Type B pancreatic cell (in vitro differentiated cells): ENCODE measurements around the gene RIMBP2. TPM values are rescaled to one million over a fixed set of nuclear protein-coding genes. Genes with fewer than 3 reads are reported as not detected.

Experiments
- DNase-seq: peaks from one replicate; pipeline ENCODE4 v3.0.0; 2021; ENCODE audit warnings: mixed read lengths; ENCODE audit not compliant: unreplicated experiment; ENCODE audit errors: extremely low spot score
- H3K27ac Mint-ChIP-seq: 2 replicates; pipeline ENCODE4 v1.8.0; 2021; ENCODE audit warnings: mild to moderate bottlenecking, mixed read lengths
- H3K27me3 Mint-ChIP-seq: 2 replicates; pipeline ENCODE4 v1.8.0; 2021; ENCODE audit warnings: mixed read lengths
- H3K36me3 Mint-ChIP-seq: 2 replicates; pipeline ENCODE4 v1.8.0; 2021; ENCODE audit warnings: mixed read lengths
- H3K4me1 Mint-ChIP-seq: one replicate; pipeline ENCODE4 v1.8.0; 2021; ENCODE audit warnings: mixed read lengths; ENCODE audit not compliant: unreplicated experiment
- H3K4me3 Mint-ChIP-seq: 2 replicates; pipeline ENCODE4 v1.8.0; 2021; ENCODE audit warnings: mild to moderate bottlenecking, mixed read lengths
- H3K9me3 Mint-ChIP-seq: 2 replicates; pipeline ENCODE4 v1.8.0; 2021; ENCODE audit warnings: mixed read lengths
- total RNA-seq: library from RNA; stranded (reverse); gene quantifications from 2 replicates; pipeline ENCODE4 v1.2.1, GENCODE V29; 2021; ENCODE audit warnings: low replicate concordance
- TF ChIP-seq, protein P1 (sequence below): fragments of 200-600 bp; sonication (generic); conservative IDR thresholded peaks from 2 replicates; pipeline ENCODE4 v1.5.0; 2021; ENCODE audit warnings: antibody characterized with exemption, mild to moderate bottlenecking

The RIMBP2 gene
- total RNA-seq, 1 donor from 2014 or later, result 23.7 TPM

DNA sequence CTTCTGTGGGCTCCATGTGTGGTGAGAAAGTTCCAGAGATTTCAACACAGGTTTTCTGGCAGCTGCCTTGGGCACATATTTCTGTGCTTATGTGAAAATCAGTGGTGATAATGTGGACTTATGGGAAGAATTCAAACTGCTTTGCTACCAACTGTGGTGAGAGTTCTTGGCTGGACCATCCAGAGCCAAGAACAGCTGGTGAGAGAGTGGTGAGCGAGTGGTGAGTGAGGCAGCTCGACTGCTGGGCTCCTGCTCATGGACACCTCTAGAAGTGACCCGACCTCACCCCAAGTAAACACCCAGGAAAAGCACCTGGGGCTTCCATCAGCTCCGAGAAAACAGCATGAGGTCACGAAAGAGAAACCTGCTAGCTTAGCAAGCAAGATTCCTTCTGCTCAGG, 272.0 kb downstream of the RIMBP2 start:
- Mint-ChIP-seq H3K9me3 (peaks cover 2% of the 10 kb centered on the region), H3K27me3 (peaks cover 2% of the 10 kb centered on the region), H3K4me3 (no peak overlapping the region), H3K27ac (no peak overlapping the region), H3K36me3 (peaks cover 6% of the 10 kb centered on the region), H3K4me1 (no peaks in the 10 kb centered on the region)
- no peak for DNase-seq
- TF ChIP-seq, protein P1, sequence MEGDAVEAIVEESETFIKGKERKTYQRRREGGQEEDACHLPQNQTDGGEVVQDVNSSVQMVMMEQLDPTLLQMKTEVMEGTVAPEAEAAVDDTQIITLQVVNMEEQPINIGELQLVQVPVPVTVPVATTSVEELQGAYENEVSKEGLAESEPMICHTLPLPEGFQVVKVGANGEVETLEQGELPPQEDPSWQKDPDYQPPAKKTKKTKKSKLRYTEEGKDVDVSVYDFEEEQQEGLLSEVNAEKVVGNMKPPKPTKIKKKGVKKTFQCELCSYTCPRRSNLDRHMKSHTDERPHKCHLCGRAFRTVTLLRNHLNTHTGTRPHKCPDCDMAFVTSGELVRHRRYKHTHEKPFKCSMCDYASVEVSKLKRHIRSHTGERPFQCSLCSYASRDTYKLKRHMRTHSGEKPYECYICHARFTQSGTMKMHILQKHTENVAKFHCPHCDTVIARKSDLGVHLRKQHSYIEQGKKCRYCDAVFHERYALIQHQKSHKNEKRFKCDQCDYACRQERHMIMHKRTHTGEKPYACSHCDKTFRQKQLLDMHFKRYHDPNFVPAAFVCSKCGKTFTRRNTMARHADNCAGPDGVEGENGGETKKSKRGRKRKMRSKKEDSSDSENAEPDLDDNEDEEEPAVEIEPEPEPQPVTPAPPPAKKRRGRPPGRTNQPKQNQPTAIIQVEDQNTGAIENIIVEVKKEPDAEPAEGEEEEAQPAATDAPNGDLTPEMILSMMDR, result no peak

DNA sequence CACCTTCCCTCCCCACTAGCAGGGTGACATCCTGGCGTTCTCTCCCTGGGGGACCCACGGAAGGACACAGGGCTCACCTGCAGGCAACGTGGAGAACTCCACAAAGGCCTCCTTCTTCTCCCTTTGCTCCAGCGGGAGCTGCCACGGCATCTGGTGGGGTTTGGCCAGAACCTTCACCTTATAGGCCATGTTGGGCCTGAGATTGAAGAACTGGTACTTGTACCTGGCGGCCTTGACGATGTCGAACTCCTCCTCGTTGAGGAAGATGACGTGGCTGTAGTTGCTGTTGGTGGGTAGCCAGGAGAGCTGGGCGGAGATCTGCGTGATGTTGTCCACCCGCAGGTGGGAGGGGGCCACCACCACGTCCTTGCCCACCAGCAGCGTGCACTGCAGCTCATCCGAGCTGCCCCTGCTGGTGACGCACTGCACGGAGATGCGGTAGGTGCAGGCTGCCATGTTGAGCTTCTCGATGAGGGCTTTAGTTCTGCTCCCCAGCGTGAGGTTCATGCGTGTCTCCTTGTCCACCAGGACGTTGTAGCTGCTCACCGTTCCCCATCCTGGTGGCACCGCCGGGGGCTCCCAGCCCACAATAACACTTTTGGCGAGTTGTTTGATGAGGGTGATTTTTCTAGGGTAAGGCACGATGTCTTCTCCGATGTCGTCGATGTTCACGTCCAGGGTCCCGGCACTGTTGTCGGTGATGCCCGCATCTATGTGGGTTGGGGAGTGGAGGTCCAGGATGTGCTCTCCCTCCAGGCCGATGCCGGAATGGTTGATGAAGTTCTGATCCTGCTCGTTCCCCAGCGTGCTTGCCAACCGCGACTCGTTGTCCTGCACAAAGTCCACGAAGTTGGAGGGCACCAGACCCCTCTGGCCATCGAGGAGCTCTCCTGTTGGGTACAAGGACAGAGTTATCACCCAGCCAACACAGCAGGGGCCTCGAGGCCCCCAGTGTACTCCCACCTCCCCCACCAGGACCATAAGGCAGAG, 274.0 kb downstream of the RIMBP2 start:
- no peak overlapping the region for H3K27ac Mint-ChIP-seq

DNA sequence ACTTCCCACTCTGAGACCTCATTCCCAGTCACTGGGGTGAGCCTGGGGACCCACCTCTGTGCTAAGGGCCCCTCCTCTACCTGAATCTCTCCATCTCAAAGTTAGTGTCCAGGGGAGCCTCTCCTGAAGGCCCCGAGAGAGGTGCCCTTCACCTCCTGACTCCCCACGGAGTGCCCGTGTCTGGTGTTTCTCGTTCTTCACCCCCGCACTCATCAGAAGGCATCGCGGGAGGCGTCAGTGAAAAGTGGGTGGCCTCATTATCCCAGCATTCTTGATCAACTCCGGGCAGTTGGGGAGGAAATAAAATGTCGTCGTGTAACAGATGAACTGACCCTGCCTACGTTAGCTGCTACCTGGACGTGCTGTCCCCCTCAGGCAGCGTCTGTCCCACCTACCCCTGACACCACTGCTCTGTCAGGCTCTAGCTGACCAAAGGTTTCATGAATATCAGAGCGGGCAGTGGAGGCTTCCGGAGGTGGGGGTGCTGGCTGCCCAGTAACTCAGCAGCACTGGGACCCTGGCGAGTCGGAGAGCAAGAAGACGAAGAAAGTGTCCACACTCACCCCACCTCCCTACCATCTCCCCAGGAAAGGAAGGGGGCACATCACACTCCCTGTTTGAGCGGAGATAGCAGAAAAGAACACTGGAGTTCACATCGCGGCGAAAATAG, 275.6 kb downstream of the RIMBP2 start:
- Mint-ChIP-seq H3K4me3 (no peak overlapping the region), H3K9me3 (peaks cover 5% of the 10 kb centered on the region), H3K36me3 (peaks cover 9% of the 10 kb centered on the region), H3K27me3 (peaks cover 3% of the 10 kb centered on the region), H3K4me1 (no peaks in the 10 kb centered on the region), H3K27ac (no peak overlapping the region)
- TF ChIP-seq, protein P1, result no peak
- DNase-seq, result no peak

More for the DNA sequence above, 274.0 kb downstream of the RIMBP2 start:
- DNase-seq, result no peak
- TF ChIP-seq, protein P1, result no peak
- H3K36me3 Mint-ChIP-seq, result peaks cover 9% of the 10 kb centered on the region
- peaks cover 3% of the 10 kb centered on the region for H3K27me3 Mint-ChIP-seq
- H3K4me1 Mint-ChIP-seq, result no peaks in the 10 kb centered on the region
- H3K4me3 Mint-ChIP-seq, result no peak overlapping the region
- H3K9me3 Mint-ChIP-seq, result peaks cover 5% of the 10 kb centered on the region

DNA sequence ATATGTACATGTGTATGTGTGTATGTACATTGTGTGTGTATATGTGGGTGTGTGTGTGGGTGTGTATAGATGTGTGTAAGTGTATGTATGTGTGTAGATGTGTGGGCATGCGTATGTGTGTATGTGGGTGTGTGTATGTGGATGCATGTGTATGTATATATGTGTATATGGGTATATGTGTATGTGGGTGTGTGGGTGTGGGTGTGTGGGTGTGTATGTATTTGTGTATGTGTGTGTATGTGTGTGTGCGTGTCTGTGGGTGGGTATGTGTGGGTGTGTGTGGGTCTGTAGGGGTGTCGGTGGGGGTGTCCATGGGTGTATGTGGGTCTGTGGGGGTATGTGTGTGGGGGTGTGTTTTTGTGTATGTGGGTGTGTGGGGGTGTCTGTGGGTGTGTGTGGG, 276.8 kb downstream of the RIMBP2 start:
- Mint-ChIP-seq H3K9me3 (peaks cover 5% of the 10 kb centered on the region), H3K27ac (no peak overlapping the region), H3K4me1 (no peaks in the 10 kb centered on the region), H3K4me3 (no peak overlapping the region), H3K36me3 (peaks cover 9% of the 10 kb centered on the region), H3K27me3 (peaks cover 3% of the 10 kb centered on the region)
- no peak for DNase-seq
- TF ChIP-seq, protein P1, result no peak

DNA sequence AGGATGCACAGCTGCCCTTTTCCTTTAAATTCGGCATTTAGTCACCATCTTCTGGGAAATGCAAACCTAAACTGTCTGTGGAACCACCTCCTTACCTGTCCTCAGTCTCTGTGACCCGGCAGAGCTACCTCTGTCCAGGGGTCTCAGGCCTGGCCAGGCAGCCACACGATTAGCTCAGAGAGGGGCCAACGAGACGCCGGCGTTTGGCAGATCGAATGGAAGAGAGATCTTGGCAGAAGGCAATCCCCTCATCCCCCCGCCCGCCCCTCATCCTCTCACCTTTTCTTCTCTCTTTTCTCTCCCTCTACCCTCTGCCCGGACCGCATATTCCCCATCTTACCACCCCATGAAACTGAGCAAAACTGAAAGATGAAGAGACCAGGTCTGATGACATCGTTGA, 277.4 kb downstream of the RIMBP2 start:
- no peak for DNase-seq
- Mint-ChIP-seq H3K4me1 (no peaks in the 10 kb centered on the region), H3K36me3 (peaks cover 9% of the 10 kb centered on the region), H3K27ac (no peak overlapping the region), H3K27me3 (peaks cover 3% of the 10 kb centered on the region), H3K4me3 (no peak overlapping the region), H3K9me3 (peaks cover 5% of the 10 kb centered on the region)
- TF ChIP-seq, protein P1, result no peak
